OCI-LY7 (cell line): ENCODE results near the gene TTI1.

Experiments used
- EZH2phosphoT487 ChIP-seq: fragments of 200-600 bp; sonication (generic); IDR thresholded peaks from 2 replicates; pipeline ENCODE4 v1.6.1; 2018; ENCODE audit warnings: low read depth, borderline replicate concordance, mild to moderate bottlenecking, mixed run types, antibody characterized with exemption, low read length, moderate library complexity, mixed read lengths
- TF ChIP-seq, protein P1 (sequence below): fragments of 200-600 bp; sonication (generic); conservative IDR thresholded peaks from 2 replicates; pipeline ENCODE4 v1.5.1; 2014; ENCODE audit warnings: mild to moderate bottlenecking, antibody characterized with exemption, low read length, moderate library complexity, mixed read lengths

DNA sequence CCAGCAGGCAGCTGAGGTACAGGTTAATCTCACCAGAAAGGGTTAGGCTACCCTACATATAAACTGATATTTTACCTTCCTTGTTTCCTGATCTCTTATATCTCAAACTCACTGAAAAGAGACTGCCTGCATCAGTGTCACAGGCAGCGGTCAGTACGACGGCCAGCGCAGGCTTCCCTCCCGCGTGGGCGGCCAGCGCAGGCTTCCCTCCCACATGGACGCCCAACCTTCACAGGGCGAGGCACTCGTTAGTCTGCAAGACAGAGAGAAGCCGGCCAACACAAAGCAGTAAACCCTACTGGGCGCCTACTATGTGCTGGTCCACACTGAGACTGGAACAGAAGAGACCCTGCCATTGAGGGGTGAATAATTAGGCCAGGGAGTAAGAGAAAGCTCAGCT, 33.0 kb downstream of the TTI1 start:
- TF ChIP-seq, protein P1, sequence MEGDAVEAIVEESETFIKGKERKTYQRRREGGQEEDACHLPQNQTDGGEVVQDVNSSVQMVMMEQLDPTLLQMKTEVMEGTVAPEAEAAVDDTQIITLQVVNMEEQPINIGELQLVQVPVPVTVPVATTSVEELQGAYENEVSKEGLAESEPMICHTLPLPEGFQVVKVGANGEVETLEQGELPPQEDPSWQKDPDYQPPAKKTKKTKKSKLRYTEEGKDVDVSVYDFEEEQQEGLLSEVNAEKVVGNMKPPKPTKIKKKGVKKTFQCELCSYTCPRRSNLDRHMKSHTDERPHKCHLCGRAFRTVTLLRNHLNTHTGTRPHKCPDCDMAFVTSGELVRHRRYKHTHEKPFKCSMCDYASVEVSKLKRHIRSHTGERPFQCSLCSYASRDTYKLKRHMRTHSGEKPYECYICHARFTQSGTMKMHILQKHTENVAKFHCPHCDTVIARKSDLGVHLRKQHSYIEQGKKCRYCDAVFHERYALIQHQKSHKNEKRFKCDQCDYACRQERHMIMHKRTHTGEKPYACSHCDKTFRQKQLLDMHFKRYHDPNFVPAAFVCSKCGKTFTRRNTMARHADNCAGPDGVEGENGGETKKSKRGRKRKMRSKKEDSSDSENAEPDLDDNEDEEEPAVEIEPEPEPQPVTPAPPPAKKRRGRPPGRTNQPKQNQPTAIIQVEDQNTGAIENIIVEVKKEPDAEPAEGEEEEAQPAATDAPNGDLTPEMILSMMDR: no peak
- no peak for TF ChIP-seq EZH2phosphoT487
